ENCODE measurements around the gene CT45A6. TPM values are rescaled to one million over a fixed set of nuclear protein-coding genes. Genes with fewer than 3 reads are reported as not detected.
"Not testable (repeated sequence)": the region's sequence is repeated elsewhere in the genome, so short reads cannot be mapped to it uniquely, and the experiment has no call there.

CT45A6 gene, protein sequence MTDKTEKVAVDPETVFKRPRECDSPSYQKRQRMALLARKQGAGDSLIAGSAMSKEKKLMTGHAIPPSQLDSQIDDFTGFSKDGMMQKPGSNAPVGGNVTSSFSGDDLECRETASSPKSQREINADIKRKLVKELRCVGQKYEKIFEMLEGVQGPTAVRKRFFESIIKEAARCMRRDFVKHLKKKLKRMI
- not detected in 2 replicates for total RNA-seq

DNA sequence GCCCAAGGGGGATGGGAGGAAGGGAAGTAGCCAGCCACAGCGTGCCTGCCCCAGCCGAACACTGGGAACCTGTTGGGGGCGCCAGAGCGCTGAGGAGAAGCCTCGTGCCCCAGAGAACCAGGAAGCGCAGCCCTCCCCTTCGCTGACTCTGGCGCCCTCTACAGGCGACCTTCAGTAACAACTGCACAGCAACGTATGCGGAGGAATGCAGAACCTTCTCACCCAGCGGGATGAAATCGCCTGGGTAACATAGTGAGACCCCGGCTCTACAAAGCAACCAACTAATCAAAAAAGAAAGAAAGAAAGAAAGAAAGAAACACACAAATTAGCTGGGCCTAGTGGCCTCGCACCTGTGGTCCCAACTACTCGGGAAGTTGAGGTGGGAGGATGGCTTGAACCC lies at the start of gene CT45A6:
Gene CT45A6, minus strand, starts transcription at position 101 of the 400 bp plus-strand sequence. CDS start 3,794 bp downstream, outside the sequence.
- not testable (repeated sequence) for DNase-seq (ENCODE audit: low read depth in 2 of 2)

GRCh38 chrX:135837180-135837579 lies 34.6 kb upstream of the CT45A6 start, which contains the start of gene CT45A7:
Gene CT45A7 (minus strand): TSS chrX:135837280. CDS start chrX:135833533, 3,747 bp downstream.
- DNase-seq (ENCODE audit: low read depth in 2 of 2), result not testable (repeated sequence)

DNA sequence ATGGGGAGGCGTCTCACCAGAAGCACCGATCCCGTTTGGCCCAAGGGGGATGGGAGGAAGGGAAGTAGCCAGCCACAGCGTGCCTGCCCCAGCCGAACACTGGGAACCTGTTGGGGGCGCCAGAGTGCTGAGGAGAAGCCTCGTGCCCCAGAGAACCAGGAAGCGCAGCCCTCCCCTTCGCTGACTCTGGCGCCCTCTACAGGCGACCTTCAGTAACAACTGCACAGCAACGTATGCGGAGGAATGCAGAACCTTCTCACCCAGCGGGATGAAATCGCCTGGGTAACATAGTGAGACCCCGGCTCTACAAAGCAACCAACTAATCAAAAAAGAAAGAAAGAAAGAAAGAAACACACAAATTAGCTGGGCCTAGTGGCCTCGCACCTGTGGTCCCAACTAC lies 17.3 kb upstream of the CT45A6 start, which contains the start of gene CT45A2:
Gene CT45A2, minus strand, starts transcription at position 101 of the 400 bp plus-strand sequence. CDS start 3,747 bp downstream, outside the sequence.
- not testable (repeated sequence) for DNase-seq (ENCODE audit: low read depth in 2 of 2)

- DNase-seq (ENCODE audit: low read depth in 2 of 2), result not testable (repeated sequence)
Observed at GRCh38 chrX:135785403-135785802, 17.2 kb downstream of the CT45A6 start, which contains the start of gene CT45A5. Gene CT45A5 (minus strand): TSS chrX:135785503. CDS start chrX:135781729, 3,774 bp downstream.

GRCh38 chrX:135768091-135768490 lies 34.5 kb downstream of the CT45A6 start, which contains the start of gene CT45A3:
Gene CT45A3 (minus strand): TSS chrX:135768191. CDS start chrX:135764444, 3,747 bp downstream.
- not testable (repeated sequence) for DNase-seq (ENCODE audit: low read depth in 2 of 2)

DNA sequence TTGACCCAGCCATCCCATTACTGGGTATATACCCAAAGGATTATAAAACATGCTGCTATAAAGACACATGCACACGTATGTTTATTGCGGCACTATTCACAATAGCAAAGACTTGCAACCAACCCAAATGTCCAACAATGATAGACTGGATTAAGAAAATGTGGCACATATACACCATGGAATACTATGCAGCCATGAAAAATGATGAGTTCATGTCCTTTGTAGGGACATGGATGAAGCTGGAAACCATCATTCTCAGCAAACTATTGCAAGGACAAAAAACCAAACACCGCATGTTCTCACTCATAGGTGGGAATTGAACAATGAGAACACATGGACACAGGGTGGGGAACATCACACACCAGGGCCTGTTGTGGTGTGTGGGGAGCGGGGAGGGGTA lies 57.8 kb downstream of the CT45A6 start:
- DNase-seq (ENCODE audit: low read depth in 2 of 2), result not testable (repeated sequence)

Other genes starting within 250 kb of the CT45A6 start
- gene CT45A1, start 89.1 kb downstream of the CT45A6 start, total RNA-seq, result not detected in 2 replicates
- gene CT45A3, start 34.6 kb downstream of the CT45A6 start, total RNA-seq, result not detected in 2 replicates
- not detected in 2 replicates for gene CT45A5, start 17.3 kb downstream of the CT45A6 start, total RNA-seq
- not detected in 2 replicates for gene CT45A2, start 17.2 kb upstream of the CT45A6 start, total RNA-seq
- not detected in 2 replicates for gene CT45A7, start 34.5 kb upstream of the CT45A6 start, total RNA-seq
- not detected in 2 replicates for gene CT45A8, start 51.8 kb upstream of the CT45A6 start, total RNA-seq
- gene CT45A9, start 69.0 kb upstream of the CT45A6 start, total RNA-seq, result not detected in 2 replicates
- gene CT45A10, start 90.7 kb upstream of the CT45A6 start, total RNA-seq, result not detected in 2 replicates
- not detected in 2 replicates for gene SAGE1, start 90.9 kb upstream of the CT45A6 start, total RNA-seq
- 4.6 and 6.2 TPM in 2 replicates for gene MMGT1, start 171.2 kb upstream of the CT45A6 start, total RNA-seq
- 12.9 and 14.5 TPM in 2 replicates for gene SLC9A6, start 182.6 kb upstream of the CT45A6 start, total RNA-seq

Measured in lung microvascular endothelial cell (primary cell).